BE2C (cell line): ENCODE results near the gene KCTD15.

Source experiments
- DNase-seq: peaks from one replicate; pipeline ENCODE4 v3.0.0-alpha.2; 2020
- H3K27me3 ChIP-seq: fragments of 250-450 bp; sonication (Bioruptor Pico); 2 replicates; pipeline ENCODE4 v1.5.1; 2020; ENCODE audit warnings: mild to moderate bottlenecking
- H3K36me3 ChIP-seq: fragments of 250-450 bp; sonication (Bioruptor Pico); 2 replicates; pipeline ENCODE4 v1.5.1; 2020; ENCODE audit warnings: mild to moderate bottlenecking
- H3K4me1 ChIP-seq: fragments of 250-450 bp; sonication (Bioruptor Pico); 2 replicates; pipeline ENCODE4 v1.5.1; 2020
- H3K4me3 ChIP-seq: 2 replicates; pipeline ENCODE4 v1.5.1; 2011; ENCODE audit warnings: low read depth, low read length
- H3K9me3 ChIP-seq: fragments of 250-450 bp; sonication (Bioruptor Pico); 2 replicates; pipeline ENCODE4 v1.5.1; 2020
- TF ChIP-seq, protein P1 (sequence below): IDR thresholded peaks from 2 replicates; pipeline ENCODE4 v1.5.1; 2012; ENCODE audit warnings: mild to moderate bottlenecking, low read depth, low read length

The KCTD15 gene

DNA sequence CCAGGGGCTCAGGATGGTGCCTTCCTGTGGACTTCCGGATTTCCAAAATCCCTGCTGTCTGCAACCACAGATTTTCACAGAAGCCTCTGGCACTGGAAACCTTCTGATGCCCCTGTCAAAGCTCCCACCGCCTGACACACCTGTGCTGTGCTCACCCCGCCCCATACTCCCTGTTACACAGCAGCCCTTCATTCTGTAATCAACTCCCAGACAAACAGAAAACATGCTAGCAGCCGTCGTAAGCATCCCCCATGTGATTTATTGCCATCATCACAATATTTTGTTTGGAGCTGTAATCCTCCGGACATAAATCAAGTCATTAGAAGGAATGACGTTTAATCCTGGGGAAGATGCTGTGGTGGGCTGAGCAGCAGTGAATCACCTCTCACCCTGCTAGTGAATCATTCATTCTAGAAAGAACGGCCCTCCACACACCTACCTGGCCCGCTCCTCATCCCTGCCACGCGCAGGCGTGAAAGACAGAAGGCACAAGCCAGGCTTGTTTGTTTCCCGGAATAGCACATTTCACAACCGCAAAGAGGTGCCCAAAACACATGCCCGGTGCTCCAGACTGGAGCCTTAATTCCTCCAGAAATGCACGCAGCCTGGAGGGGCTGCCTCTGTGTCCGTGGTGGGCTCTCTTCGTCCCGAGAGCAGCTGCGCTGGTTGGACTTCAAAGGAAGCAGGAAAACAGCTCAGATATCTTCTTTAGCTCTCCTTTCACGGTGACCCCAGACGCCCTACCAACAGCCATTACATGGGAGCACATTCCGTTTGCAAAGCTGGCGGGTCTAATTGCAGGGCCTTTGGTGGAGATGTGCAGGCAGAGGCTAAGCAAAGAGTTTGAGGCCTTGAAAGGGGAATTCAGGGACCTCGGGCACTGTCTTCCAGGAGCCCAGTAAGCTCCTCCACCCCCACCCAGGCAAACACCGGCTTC, 41.3 kb upstream of the KCTD15 start:
- H3K9me3 ChIP-seq, result no peaks in the 10 kb centered on the region
- H3K27me3 ChIP-seq, result no peaks in the 10 kb centered on the region
- TF ChIP-seq, protein P1, sequence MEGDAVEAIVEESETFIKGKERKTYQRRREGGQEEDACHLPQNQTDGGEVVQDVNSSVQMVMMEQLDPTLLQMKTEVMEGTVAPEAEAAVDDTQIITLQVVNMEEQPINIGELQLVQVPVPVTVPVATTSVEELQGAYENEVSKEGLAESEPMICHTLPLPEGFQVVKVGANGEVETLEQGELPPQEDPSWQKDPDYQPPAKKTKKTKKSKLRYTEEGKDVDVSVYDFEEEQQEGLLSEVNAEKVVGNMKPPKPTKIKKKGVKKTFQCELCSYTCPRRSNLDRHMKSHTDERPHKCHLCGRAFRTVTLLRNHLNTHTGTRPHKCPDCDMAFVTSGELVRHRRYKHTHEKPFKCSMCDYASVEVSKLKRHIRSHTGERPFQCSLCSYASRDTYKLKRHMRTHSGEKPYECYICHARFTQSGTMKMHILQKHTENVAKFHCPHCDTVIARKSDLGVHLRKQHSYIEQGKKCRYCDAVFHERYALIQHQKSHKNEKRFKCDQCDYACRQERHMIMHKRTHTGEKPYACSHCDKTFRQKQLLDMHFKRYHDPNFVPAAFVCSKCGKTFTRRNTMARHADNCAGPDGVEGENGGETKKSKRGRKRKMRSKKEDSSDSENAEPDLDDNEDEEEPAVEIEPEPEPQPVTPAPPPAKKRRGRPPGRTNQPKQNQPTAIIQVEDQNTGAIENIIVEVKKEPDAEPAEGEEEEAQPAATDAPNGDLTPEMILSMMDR, result no peak

DNA sequence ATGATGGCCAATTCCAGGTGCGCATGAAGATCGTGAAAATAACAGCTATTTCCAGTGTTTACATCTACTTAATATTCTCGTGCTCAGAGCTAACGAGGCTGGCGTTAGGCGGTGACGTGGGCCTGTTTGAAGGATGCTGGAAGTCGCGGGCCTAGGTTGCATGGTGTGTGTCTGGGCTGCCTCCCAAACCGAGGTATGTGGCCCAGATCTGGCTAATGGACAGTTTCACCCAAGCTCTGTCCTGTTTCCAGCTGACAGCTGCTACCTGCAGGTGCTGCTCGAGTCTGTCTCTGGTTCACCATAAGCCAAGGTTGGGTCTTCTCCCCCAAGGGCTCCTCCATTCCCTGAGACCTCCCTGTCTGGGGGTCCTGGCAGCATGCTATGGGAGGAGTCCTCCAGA, 40.5 kb upstream of the KCTD15 start:
- peaks cover 16% of the 10 kb centered on the region for H3K4me1 ChIP-seq
- no peak for DNase-seq
- TF ChIP-seq, protein P1, result no peak
- H3K9me3 ChIP-seq, result no peaks in the 10 kb centered on the region
- no peaks in the 10 kb centered on the region for H3K36me3 ChIP-seq
- H3K4me3 ChIP-seq, result no peak overlapping the region
- H3K27me3 ChIP-seq, result no peaks in the 10 kb centered on the region

More for the DNA sequence above, 41.3 kb upstream of the KCTD15 start:
- no peak overlapping the region for H3K4me3 ChIP-seq
- H3K4me1 ChIP-seq, result peaks cover 22% of the 10 kb centered on the region
- no peak for DNase-seq
- H3K36me3 ChIP-seq, result no peaks in the 10 kb centered on the region

DNA sequence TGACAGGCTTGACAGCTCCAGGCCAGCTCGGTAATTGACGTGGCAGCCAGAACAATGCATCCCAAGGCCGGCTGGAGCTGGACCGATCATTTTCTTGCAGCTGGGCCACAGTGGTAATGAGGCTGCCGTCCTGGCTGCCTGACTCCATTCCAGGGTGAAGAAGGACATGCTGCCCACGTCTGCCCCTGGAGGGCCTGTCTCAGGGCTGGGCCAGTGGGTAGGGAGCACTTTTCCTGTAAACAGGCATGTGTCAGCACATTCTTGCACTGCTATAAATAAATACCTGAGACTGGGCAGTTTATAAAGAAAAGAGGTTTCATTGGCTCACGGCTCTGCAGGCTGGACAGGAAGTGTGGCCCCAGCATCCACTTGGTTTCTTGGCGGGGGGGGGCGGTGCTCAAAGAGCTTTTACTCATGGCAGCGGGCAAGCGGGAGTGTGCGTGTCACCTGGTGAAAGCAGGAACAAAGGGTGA, 38.1 kb upstream of the KCTD15 start:
- TF ChIP-seq, protein P1, result no peak

DNA sequence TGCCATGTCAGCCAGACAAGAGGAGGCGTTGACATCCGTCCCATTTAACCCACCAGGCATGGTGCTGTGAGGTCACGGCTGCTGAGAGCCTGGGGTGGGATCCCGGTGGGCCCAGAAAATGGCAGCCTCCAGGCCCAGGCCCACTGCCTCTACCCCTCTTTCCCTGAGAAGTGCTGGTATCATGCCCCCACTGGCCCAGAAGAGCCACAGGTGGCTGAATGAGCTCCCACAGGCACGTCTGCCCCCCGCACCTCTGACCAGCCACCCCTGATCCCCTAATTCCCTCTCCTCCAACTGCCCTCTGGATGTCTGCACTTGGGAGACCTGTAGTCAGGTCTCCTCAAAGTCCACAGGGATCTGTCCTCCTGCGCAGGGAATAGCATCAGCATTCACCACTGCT, 37.3 kb upstream of the KCTD15 start:
- TF ChIP-seq, protein P1, result no peak
- H3K9me3 ChIP-seq, result no peaks in the 10 kb centered on the region
- no peaks in the 10 kb centered on the region for H3K36me3 ChIP-seq
- peaks cover 11% of the 10 kb centered on the region for H3K4me1 ChIP-seq
- no peak for DNase-seq
- H3K4me3 ChIP-seq, result no peak overlapping the region
- no peaks in the 10 kb centered on the region for H3K27me3 ChIP-seq

More for the DNA sequence above, 38.1 kb upstream of the KCTD15 start:
- Histone ChIP-seq H3K27me3 (no peaks in the 10 kb centered on the region), H3K4me1 (peaks cover 3% of the 10 kb centered on the region), H3K4me3 (no peak overlapping the region), H3K36me3 (no peaks in the 10 kb centered on the region), H3K9me3 (no peaks in the 10 kb centered on the region)
- DNase-seq, result no peak

DNA sequence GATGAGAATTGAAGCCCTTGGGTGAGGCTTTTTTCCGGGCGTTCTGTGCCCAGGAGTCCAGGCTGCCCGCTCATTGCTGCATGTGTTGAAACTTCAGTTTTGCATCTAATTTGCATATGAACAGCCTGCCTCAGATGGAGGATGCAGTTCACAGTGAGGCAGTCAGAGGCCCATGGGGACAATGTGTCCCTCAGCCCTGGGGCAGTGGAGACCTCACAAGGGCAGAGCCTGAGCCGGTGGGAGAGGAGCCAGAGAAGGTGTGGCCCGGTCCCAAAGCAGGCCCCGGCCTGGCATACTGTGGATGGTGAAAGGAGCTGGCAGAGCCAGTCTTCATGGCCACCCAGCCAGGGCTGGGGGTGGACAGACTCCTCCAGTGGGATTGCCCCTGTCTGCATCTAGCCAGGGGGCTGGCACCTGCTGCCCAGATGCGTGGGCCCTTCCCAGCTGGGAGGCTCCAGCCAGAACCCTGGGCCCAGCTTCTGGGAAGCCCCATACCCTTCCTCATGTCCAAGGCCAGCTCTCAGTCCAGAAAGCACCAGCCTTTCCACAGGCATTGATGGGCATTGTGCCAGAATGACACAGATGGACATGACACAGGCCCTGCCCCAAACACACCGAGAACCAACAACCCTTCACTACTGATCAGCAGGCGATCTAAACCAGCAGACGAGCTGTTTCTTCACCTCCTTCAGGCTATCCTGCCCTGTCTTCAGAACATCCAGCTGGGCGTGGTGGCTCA, 32.9 kb upstream of the KCTD15 start:
- Histone ChIP-seq H3K9me3 (no peaks in the 10 kb centered on the region), H3K4me3 (no peak overlapping the region), H3K27me3 (no peaks in the 10 kb centered on the region), H3K36me3 (no peaks in the 10 kb centered on the region), H3K4me1 (peaks cover 11% of the 10 kb centered on the region)
- TF ChIP-seq, protein P1, result no peak
- peak; percentile 76 for DNase-seq
